ENCODE measurements around the gene TRAF1. TPM values are rescaled to one million over a fixed set of nuclear protein-coding genes. Genes with fewer than 3 reads are reported as not detected.
"Not testable (repeated sequence)": the region's sequence is repeated elsewhere in the genome, so short reads cannot be mapped to it uniquely, and the experiment has no call there.

Gene TRAF1
- total RNA-seq = 1 to 10 TPM in 5 of 8 experiments, under 1 TPM in 3; 0.54 to 3.4 (median 1.6) TPM

GRCh38 chr9:120926397-120926928 is at the start of gene TRAF1:
TSS of gene TRAF1 (minus strand) at chr9:120926796. CDS start at chr9:120926075, 721 bp downstream.
- ATAC-seq (replicated peaks in 6 of 8) = no peak
- no peak within 1 kb of the TSS for H3K27ac ChIP-seq
- 80 to 100% (median 96%) methylated on average over 1 to 4 of the region's 6 CpGs; no CpG with 5 or more reads in 6 of the 10 experiments for WGBS, 10 experiments
- H3K4me3 ChIP-seq = no peak within 1 kb of the TSS
- in situ Hi-C loops (cut with MboI; ENCODE audit: low pct_unique_long_range_greater_than_20kb in 2 of 9, low sequenced_read_pairs in 9 of 9, unreplicated experiment in 9 of 9) = loop anchor here in 5 of 9 experiments (25.0 kb wide), 2 partner anchors 139 to 164 kb away; partner anchors contain the start of gene FBXW2 (in 1 of the 5)
- peaks cover 0 to 19% of the 10 kb centered on the region in 2 donors for H3K4me1 ChIP-seq (replicated peaks in 1 of 2)

GRCh38 chr9:120974921-120975320 is 48.3 kb upstream of the TRAF1 start:
- H3K4me1 ChIP-seq (replicated peaks in 1 of 2) = no peaks in the 10 kb centered on the region

GRCh38 chr9:120974181-120974580 is 47.6 kb upstream of the TRAF1 start:
- no peak overlapping the region for H3K4me3 ChIP-seq
- ATAC-seq (replicated peaks in 6 of 8) = no peak
- WGBS, 10 experiments = 68 to 100% (median 100%) methylated on average over 1 to 2 of the region's 2 CpGs; no CpG with 5 or more reads in 6 of the 10 experiments
- in situ Hi-C loops (cut with MboI; ENCODE audit: low pct_unique_long_range_greater_than_20kb in 2 of 9, low sequenced_read_pairs in 9 of 9, unreplicated experiment in 9 of 9) = no loop called here
- H3K4me1 ChIP-seq (replicated peaks in 1 of 2) = no peaks in the 10 kb centered on the region
- no peak overlapping the region for H3K27ac ChIP-seq

More at GRCh38 chr9:120974921-120975320, 48.3 kb upstream of the TRAF1 start:
- in situ Hi-C loops (cut with MboI; ENCODE audit: low pct_unique_long_range_greater_than_20kb in 2 of 9, low sequenced_read_pairs in 9 of 9, unreplicated experiment in 9 of 9) = no loop called here
- H3K4me3 ChIP-seq = no peak overlapping the region
- ATAC-seq (replicated peaks in 6 of 8) = peak in 2 of 8 experiments; percentile 25 to 34
- no peak overlapping the region for H3K27ac ChIP-seq
- 60 to 100% (median 80%) methylated on average over 1 of the region's 1 CpG; no CpG with 5 or more reads in 3 of the 10 experiments for WGBS, 10 experiments

- Histone ChIP-seq H3K4me3 (no peak overlapping the region), H3K4me1 (replicated peaks in 1 of 2) (no peaks in the 10 kb centered on the region), H3K27ac (no peak overlapping the region)
- in situ Hi-C loops (cut with MboI; ENCODE audit: low pct_unique_long_range_greater_than_20kb in 2 of 9, low sequenced_read_pairs in 9 of 9, unreplicated experiment in 9 of 9) = no loop called here
- ATAC-seq (replicated peaks in 6 of 8) = no peak
These were observed 45.3 kb upstream of the TRAF1 start for GRCh38 chr9:120971938-120972337.

GRCh38 chr9:120971471-120971870 is 44.9 kb upstream of the TRAF1 start:
- ATAC-seq (replicated peaks in 6 of 8); H3K4me3 ChIP-seq; H3K27ac ChIP-seq; H3K4me1 ChIP-seq (replicated peaks in 1 of 2); in situ Hi-C loops (cut with MboI; ENCODE audit: low pct_unique_long_range_greater_than_20kb in 2 of 9, low sequenced_read_pairs in 9 of 9, unreplicated experiment in 9 of 9): not testable (repeated sequence)
- WGBS, 10 experiments = 73 to 100% (median 90%) methylated on average over 2 to 8 of the region's 9 CpGs; no CpG with 5 or more reads in 4 of the 10 experiments

- no peak overlapping the region for H3K27ac ChIP-seq
- ATAC-seq (replicated peaks in 6 of 8) = no peak
- in situ Hi-C loops (cut with MboI; ENCODE audit: low pct_unique_long_range_greater_than_20kb in 2 of 9, low sequenced_read_pairs in 9 of 9, unreplicated experiment in 9 of 9) = no loop called here
These were observed 43.6 kb upstream of the TRAF1 start for GRCh38 chr9:120970244-120970643.

GRCh38 chr9:120966013-120966369 is 39.4 kb upstream of the TRAF1 start:
- H3K27ac ChIP-seq = no peak overlapping the region
- no peak overlapping the region for H3K4me3 ChIP-seq
- 20 to 80% (median 32%) methylated on average over 1 to 3 of the region's 3 CpGs; no CpG with 5 or more reads in 1 of the 10 experiments for WGBS, 10 experiments
- in situ Hi-C loops (cut with MboI; ENCODE audit: low pct_unique_long_range_greater_than_20kb in 2 of 9, low sequenced_read_pairs in 9 of 9, unreplicated experiment in 9 of 9) = no loop called here
- H3K4me1 ChIP-seq (replicated peaks in 1 of 2) = peaks cover 4 to 11% of the 10 kb centered on the region in 2 donors
- ATAC-seq (replicated peaks in 6 of 8) = peak in 4 of 8 experiments; percentile 14 to 43 (median 19)

More at GRCh38 chr9:120970244-120970643, 43.6 kb upstream of the TRAF1 start:
- WGBS, 10 experiments = 33 to 100% (median 93%) methylated on average over 1 to 3 of the region's 3 CpGs; no CpG with 5 or more reads in 3 of the 10 experiments
- Histone ChIP-seq H3K4me1 (replicated peaks in 1 of 2) (peaks cover 4 to 11% of the 10 kb centered on the region in 2 donors), H3K4me3 (no peak overlapping the region)

GRCh38 chr9:120965344-120966012 is 38.9 kb upstream of the TRAF1 start:
- no peak overlapping the region for H3K27ac ChIP-seq
- no peak overlapping the region for H3K4me3 ChIP-seq
- ATAC-seq (replicated peaks in 6 of 8) = peak; percentile 32 to 99 (median 78)
- 0 to 83% (median 43%) methylated on average over 1 to 4 of the region's 4 CpGs for WGBS, 10 experiments
- in situ Hi-C loops (cut with MboI; ENCODE audit: low pct_unique_long_range_greater_than_20kb in 2 of 9, low sequenced_read_pairs in 9 of 9, unreplicated experiment in 9 of 9) = no loop called here
- H3K4me1 ChIP-seq (replicated peaks in 1 of 2) = peaks cover 4 to 11% of the 10 kb centered on the region in 2 donors

- Histone ChIP-seq H3K27ac (no peak overlapping the region), H3K4me3 (no peak overlapping the region), H3K4me1 (replicated peaks in 1 of 2) (peaks cover 4 to 11% of the 10 kb centered on the region in 2 donors)
- in situ Hi-C loops (cut with MboI; ENCODE audit: low pct_unique_long_range_greater_than_20kb in 2 of 9, low sequenced_read_pairs in 9 of 9, unreplicated experiment in 9 of 9) = no loop called here
- ATAC-seq (replicated peaks in 6 of 8) = peak in 3 of 8 experiments; percentile 56 to 77 (median 57)
- 0 to 100% (median 83%) methylated on average over 1 to 3 of the region's 3 CpGs; no CpG with 5 or more reads in 1 of the 10 experiments for WGBS, 10 experiments
These were observed 35.3 kb upstream of the TRAF1 start for GRCh38 chr9:120961936-120962335.

GRCh38 chr9:120960001-120960400 is 33.4 kb upstream of the TRAF1 start:
- peak in 3 of 8 experiments; percentile 43 to 83 (median 74) for ATAC-seq (replicated peaks in 6 of 8)
- H3K4me1 ChIP-seq (replicated peaks in 1 of 2) = no peaks in the 10 kb centered on the region
- WGBS, 10 experiments = 0 to 100% (median 50%) methylated on average over 1 of the region's 1 CpG
- H3K4me3 ChIP-seq = no peak overlapping the region
- in situ Hi-C loops (cut with MboI; ENCODE audit: low pct_unique_long_range_greater_than_20kb in 2 of 9, low sequenced_read_pairs in 9 of 9, unreplicated experiment in 9 of 9) = no loop called here
- H3K27ac ChIP-seq = no peak overlapping the region

GRCh38 chr9:120956862-120957261 is 30.3 kb upstream of the TRAF1 start:
- no peak for ATAC-seq (replicated peaks in 6 of 8)
- in situ Hi-C loops (cut with MboI; ENCODE audit: low pct_unique_long_range_greater_than_20kb in 2 of 9, low sequenced_read_pairs in 9 of 9, unreplicated experiment in 9 of 9) = no loop called here

GRCh38 chr9:120951960-120952618 is 25.5 kb upstream of the TRAF1 start:
- no peak overlapping the region for H3K27ac ChIP-seq
- in situ Hi-C loops (cut with MboI; ENCODE audit: low pct_unique_long_range_greater_than_20kb in 2 of 9, low sequenced_read_pairs in 9 of 9, unreplicated experiment in 9 of 9) = no loop called here
- no peak overlapping the region for H3K4me3 ChIP-seq
- WGBS, 10 experiments = 80 to 100% (median 92%) methylated on average over 2 to 7 of the region's 9 CpGs
- peaks cover 0 to 5% of the 10 kb centered on the region in 2 donors for H3K4me1 ChIP-seq (replicated peaks in 1 of 2)
- no peak for ATAC-seq (replicated peaks in 6 of 8)

More at GRCh38 chr9:120956862-120957261, 30.3 kb upstream of the TRAF1 start:
- H3K27ac ChIP-seq = no peak overlapping the region
- H3K4me3 ChIP-seq = no peak overlapping the region
- WGBS, 10 experiments = 73 to 100% (median 89%) methylated on average over 1 to 3 of the region's 3 CpGs
- H3K4me1 ChIP-seq (replicated peaks in 1 of 2) = peaks cover 0 to 5% of the 10 kb centered on the region in 2 donors
